Activated gamma-delta T cell treated with Interleukin-2 at 50 U/mL for 16 hours (primary cell): Measurements from ENCODE around the gene C21orf58.
A peak's percentile ranks its signal among the peaks of the same experiment; 100 is the strongest.

ENCODE experiments used
- DNase-seq: peaks from one replicate; pipeline ENCODE4 v3.0.0-alpha.2; 2020

C21orf58 gene

DNA sequence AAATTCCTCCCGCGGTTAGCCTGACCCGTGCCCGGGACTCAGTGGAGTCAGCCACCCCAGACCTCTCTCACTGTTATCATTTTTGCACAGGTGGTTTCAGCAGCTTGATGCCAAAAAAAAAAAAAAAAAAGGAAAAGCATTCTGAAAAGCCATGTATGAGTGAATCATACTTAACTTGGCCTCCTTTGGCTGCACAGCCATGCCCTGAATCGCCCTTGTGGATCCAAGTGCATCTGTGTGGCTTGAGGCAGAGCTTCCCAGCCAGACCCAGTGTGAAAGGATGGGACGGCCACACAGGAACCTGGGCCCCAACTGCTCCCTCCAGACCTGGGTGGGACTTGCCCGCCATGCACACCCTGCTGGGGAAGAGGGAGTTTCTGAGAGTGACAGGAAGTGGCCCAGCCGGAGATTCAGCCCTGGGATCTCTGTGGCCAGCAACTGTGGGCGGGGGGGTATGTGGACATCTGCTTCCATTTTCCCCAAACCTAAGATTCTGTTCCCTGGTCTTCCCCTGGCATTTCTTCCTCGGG, 29.0 kb downstream of the C21orf58 start:
- no peak for DNase-seq

DNA sequence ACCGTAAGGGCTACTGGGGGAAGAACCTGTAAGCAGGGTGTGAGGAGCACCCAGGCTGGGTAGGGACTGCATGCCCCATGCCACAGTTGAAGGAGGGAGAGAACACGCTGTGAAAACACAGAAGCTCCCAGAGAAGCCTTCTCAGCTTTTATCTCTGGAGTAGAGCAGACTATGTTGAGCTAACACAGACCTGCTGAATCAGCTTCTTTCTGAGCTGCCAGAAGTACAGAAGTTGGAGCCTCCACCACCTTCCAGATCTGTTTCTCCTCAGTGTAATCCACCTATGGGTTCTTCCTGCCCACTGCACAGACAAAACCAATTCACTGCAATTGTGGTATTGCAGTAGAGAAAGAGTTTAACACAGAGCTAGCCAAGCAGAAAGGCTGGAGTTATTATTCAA, 32.1 kb downstream of the C21orf58 start:
- no peak for DNase-seq

DNA sequence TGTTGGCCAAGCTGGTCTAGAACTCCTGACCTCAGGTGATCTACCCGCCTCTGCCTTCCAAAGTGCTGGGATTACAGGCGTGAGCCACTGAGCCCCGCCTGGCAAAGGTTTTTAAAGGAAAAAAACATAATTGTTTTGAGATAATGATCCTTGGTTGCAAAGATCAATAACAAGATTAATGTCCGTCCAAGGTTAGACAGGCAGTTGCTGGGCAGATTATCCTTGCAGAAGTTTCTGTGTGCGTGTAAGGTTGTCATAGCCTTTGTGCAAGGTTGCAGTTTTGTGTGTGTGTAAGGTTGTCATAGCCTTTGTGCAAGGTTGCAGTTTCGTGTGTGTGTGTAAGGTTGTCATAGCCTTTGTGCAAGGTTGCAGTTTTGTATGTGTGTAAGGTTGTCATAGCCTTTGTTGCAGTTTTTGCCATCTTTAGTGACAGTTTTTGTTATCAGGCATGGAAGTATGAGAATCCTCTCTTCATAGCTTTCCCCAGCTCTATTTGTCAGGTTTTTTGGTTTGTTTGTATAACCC, 34.0 kb downstream of the C21orf58 start:
- no peak for DNase-seq

DNA sequence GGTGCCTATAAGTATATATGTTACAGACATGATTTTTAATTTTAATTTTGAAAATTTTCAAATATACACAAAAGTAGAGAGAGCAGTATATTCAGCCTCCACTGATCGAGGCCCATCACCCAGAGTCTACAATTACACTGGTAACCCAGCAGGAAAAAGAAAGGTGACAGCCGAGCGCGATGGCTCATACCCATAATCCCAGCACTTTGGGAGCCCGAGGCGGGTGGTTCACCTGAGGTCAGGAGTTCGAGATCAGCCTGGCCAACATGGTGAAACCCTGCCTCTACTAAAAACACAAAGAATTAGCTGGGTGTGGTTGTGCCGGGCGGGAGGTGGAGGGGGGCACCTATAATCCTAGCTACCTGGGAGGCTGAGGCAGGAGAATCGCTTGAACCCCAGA, 36.1 kb downstream of the C21orf58 start:
- DNase-seq = no peak

DNA sequence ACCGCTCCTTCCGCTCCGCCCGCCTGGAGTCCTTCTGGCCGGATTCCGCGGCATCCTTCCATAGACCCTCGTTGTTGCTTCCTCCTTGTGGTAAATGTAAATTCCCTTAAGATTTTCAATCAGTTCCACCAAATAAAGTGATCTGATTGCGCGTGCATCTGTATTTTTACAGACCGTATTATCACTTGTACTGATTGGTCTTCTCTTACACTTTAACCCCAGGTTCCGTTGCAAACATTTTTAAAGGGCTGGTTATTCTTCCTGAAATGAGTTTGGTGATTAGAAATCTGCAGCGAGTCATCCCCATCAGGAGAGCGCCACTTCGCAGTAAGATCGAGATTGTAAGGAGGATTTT, 37.0 kb downstream of the C21orf58 start:
- DNase-seq = no peak

DNA sequence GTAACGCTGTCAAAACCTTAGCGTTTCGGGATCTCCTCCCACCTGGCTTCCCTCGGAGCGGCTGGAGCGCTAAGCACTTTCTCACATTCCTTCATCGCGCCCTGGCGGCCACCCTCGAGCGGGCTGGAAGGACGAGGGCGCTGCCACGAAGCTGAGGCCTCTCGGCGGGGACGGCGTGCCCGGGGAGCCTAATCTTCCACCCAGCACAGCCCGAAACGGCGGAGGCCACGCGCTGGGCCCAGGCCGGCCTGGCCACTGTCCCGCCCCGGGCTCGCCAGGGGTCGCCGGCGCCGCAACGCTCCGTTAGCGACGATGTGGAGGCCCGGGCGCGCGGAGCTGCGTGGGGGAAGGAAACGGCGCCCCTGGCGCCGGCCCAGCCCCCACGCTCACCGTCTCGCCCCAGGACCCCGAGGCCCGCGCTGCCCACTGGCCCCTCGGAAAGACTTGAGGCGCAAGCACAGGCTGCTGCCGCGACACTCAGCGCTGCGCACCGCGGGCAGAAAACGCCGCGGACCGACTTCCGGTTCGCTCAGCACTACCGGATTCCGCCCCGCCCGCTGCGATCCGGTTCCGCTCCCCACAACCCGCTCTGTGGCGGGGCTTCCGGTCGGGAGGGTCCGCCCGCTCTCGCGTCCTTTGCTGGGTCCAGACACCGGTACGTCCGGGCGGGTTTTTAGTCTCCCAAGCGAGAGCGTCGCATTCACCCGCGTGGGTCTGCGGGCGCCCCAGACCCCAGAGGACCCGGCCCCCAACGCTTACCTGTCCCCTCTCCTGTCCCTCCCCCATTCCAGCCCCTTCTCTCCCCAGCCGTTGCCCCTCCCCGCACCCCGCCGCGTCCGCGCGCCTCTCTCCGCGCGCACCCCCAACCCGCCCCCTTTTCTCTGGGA, 37.7 kb downstream of the C21orf58 start, which contains the start of gene YBEY:
YBEY (plus strand) TSS at position 582 of the 887 bp plus-strand sequence. CDS start 572 bp downstream, outside the sequence.
- DNase-seq = peak; percentile 84

DNA sequence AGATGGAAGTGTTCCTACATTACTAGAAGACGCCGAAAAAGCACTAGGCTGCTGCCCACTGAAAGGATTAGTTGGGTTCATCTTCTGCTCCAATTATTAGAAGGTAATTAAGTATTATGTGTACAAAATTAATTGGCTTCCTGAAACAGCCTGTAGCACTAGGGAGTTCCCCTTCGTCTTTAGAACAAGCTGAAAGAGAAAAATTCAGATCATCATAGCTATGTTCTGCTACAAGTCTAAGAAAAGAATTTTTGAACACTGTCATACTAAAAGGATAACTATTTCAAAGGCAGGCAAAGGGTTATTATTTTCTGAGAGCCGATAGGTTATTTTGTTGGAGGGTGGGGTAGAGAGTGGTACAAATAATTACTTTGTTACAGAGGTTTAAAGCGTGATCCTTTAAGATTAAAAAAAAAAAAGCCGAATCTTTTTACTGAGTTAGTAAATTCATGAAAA, 38.4 kb downstream of the C21orf58 start, which contains the start of gene MCM3AP:
MCM3AP (minus strand) TSS at position 406 of the 456 bp plus-strand sequence; CDS start at position 81, 325 bp downstream.
- no peak for DNase-seq

DNA sequence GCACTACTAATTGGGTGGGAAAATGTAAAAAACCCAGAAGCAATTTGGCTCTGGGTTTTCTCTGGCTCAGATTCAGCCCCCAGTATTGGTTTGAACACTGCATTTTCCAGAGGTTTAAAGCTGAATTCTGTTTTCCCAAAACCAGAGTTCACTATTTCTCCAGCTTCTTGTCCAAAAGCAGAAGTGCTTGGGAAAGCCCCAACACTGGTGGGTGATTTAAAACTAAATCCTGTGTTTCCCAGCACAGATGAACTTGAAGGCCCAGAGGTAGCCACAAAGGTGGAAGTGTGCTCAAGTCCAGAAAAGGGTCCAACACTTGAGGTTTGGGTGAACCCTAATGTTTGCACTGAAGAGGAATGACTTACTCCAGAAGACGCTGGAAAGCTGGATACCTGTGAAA, 38.9 kb downstream of the C21orf58 start:
- DNase-seq = no peak

DNA sequence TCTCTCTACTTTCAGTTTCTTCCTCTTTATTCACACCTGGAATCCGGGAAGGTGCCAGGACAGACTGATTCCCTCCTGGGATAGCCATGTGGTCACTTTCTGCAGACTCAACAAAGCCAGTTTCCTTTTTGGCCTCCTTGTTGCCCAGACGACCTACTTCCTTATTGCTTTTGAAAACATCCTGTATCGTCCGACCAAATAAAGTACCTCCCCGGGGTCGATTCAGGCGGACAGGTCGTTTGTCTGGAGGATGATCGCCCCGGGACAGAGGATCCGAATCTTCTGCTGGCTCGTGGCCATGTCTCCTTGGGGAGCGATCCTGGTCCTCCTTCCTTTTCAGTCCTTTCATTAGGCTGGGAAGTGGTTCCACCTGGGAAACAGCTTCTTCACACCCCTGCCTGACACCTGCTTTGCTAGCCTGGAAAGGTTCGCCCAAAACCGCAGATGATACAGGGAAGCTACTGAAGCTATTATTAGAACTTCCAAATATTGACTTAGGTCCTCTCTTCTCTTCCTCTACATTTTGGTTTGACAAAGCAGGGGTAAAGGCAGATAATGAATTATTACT, 39.5 kb downstream of the C21orf58 start:
- no peak for DNase-seq

DNA sequence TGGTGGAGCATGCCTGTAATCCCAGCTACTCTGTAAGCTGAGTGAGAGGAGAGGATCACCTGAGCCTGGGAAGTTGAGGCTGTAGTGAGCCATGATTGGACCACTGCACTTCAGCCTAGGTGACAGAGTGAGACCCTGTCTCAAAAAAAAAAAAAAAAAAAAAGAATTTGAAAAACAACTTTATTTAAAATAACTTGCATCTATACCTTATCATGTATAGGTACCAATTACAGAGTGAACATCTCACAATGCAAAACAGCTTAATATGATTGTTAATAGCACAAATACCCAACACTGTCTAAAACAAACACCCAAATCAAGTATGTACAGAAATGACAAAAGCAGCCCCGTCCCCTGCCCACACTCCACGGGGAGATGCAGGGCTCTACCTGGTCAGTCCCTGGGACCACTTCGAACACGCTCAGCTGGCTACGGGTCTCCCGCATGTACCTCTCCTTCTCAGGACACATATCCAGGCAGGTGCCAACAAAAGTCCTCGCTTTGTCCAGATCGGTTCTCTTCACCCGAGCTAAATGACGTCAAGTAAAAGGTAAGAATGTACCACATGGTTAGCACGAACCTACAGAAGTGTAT, 48.8 kb downstream of the C21orf58 start:
- DNase-seq = no peak

DNA sequence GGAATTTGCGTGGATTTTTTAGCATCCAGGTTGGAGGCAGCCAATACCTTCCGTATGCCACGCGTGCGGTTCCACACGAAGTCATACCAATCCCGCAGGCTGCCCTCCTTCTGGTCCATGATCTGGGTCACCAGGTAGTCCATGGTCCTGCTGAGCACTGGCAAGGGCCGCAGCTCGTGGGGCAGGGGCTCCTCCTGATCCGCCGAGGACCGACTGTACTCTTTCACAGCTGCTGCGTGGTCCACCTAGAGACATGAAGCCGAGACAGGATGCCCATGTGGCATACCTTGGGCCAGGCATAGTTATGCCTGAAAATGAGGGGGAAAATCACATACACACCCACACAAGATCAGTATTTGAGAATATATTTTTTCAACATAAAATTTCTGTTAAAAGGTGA, 50.3 kb downstream of the C21orf58 start:
- no peak for DNase-seq

DNA sequence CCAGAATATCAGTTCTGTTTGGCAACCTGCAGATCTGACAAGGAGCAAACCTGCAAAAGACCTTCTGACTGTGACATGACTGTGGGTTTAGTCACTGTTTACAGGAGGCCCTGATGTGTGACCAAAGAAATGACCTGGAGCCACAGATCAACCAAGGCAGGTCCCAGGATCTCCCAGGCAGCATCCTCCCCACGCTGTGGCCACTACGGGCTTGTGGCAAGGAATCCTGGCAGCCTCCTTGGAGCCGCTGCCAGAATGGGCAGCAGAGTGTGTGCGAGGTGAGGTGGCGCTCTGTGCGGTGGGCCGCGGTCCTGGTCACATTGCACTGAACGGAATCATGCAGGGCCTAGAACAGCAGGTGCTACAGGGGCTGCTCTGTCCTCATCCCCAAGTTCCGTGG, 54.2 kb downstream of the C21orf58 start:
- no peak for DNase-seq

DNA sequence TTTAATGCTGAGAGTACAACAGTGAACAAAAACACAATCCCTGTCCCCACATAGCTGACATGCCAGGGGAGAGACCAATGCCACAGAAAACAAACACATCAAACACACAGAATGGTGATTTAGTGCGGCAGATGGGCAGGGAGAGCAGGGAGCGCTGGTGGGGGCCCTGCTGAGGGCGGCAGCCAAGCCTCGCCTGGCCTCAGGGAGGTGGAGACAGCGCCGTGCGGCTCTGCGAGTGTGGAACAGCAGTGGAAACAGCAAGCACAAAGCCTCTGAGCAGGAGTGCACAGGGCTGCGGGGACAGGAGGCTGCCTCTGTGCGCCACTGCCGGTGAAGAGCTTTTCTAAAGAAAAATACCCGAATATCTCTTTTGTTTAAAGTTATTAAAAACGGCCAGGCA, 55.3 kb downstream of the C21orf58 start:
- DNase-seq = no peak

DNA sequence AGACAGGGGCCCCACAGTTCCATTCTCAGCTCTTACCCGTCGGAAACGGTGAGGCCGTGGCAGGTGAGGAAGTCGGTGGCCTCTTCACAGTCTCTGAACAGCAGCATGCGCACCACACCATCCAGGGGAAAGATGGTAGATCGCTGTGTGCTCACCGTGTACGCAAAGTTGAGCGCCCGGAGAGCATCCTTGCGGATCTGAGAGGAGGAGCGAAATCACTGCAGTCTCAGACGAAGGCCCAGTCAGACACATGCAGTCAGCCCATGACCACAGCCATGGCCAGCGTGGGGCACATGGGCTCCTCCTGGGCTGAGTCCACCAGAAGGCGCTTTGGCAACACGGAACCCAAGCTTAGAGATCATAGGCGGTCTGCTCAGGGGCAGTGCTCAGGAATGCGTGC, 56.7 kb downstream of the C21orf58 start:
- DNase-seq = no peak

DNA sequence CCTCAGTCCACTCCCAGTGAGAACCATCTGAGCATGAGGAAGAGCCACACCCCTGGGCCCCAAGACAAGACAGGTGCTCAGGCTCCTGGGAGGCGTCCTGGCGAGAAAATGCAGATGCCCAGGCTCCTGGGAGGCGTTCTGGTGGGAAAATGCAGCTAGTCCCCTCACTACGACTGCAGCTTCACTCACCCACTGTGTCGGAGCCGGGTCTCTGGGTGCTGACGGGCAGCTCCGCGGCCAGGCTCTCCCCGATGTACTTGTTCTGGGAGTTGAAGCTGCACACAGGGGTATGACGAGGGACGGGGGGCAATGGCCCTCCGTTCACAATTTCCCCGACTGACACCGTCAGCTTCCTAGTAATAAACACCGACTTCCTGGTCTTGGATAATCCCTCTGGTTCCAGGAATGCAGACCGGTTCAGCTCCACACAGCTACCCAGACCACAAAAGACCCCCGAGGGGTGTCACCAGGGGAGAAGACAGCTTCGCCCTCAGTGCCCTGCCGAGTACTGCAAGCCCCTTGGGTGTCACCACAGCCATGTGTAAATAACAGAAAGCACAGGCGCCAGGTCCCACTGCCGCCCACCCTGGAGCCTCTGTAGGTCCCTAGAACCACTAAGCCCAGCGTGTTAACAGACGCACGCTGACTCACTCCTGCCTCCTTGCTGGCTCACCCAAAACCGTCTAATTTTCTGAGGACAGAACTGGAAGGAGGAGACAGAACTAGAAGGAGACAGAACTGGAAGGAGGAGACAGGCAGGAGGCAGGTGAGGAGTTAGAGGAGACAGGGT, 57.7 kb downstream of the C21orf58 start:
- DNase-seq = no peak

DNA sequence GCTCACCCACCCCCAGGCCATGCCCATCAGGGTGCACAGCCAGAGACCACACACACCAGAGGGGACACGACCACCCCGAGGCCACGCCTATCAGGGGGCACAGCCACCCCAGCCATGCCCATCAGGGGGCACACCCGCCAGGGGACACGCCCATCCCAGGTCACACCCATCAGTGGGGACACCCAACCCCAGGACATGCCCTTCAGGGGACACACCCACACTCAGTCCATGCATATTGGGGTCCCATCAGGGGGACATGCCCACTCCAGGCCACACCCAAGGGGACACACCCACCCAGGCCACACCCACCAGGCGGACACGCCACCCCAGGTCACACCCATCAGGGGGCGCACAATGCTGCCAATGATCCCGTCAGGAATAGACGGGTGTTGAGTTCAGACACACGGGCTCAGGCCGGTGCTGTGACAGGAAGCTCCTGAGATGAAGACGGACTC, 59.0 kb downstream of the C21orf58 start:
- DNase-seq = no peak

DNA sequence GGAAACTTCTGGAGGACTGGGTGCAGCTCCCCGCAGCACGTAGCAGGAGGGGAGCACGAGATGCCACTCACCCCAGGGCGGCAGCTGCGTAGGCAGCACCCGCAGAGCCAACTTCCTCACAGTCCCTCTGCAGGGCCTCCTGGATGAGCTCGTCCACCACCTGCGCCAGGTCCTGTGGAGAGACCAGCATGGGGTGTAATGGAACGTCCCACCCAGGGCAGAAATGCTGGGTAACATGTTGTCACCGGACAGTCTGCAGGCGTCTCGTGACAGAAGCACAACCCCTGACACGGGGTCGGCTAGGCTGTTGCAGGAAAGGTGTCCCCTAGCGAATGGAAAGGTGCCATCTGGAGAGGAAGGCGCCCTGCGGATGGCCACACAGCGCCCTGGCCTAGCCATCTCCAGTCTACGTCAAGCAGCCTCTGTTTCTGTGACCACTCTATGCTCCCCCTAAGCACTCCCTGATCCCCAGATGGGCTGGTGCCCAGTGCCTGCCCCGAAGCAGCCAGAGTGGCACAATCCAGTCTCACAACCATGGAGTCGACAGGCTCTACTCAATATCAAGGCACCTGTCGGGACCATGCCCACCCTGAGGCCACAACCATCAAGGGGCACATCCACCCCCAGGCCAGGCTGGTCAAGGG, 59.5 kb downstream of the C21orf58 start:
- DNase-seq = no peak

DNA sequence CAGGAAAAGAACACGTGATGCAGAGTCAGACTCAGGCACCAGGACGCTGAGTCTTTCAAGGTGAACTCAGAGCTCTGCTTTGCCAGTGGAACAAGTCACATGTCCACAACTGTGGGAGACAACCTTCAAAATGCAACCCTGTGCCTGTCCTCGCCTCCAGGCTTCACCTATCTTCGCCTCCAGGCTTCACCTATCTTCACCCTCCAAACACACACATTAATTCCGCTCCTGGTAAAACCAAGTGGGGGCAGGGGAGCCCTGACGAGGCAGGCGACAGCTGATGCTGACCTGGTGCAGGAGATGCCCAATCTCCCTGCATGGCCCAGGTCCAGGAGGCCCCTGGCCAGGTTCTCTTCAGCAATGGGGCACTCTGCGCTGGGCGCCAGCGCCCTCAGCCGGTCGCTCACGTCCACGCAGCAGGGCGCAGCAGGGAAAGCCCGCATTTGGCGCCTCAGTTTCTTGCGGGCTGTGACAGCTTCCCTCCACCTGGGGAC, 67.1 kb downstream of the C21orf58 start:
- no peak for DNase-seq

DNA sequence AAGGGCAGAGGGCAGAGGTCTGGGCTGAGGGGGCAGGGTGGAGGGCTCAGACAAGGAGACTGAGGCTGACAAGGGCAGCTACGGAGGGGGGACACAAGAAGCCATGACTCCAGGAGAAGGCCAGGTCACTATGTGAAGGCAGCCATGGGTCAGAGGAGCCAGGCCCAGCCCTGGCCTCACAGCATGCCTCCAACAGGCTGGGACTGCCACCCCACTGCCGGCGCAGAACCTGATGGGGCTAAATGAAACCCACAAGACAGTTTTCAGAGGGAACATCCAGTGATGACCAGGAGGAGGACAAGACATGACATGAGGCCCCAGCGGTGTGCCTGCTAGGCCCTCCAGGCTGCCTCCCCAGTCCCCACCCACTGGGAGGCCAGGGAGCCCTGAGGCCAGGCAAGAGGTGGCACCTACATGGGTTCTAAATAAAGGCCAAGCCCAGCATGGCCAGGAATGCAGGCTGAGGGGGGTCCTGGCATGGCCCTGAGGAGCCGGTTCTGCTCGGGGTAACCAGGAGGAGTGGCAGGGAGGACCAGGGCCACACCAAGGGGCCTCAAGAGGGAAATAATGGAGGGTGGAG, 67.8 kb downstream of the C21orf58 start:
- DNase-seq = no peak

DNA sequence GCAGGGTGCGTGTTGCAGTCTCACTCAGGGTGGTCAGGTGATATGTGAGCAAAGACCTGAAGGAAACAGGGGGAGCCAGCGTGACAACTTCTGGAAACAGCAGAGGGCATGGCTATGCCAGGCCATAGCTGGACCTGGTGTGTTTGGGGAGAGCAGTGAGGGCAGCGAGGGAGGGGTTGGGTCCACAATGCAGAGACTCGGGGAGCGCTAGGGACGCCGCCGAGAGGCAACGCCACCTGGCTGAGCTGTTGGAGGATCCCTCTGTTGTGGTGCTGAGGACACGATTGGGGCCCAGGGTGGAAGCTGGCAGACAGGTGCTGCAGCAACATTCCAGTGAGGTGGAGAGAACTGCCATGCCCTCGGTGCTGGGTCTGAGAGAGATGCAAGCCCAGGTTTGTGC, 68.5 kb downstream of the C21orf58 start:
- DNase-seq = no peak

DNA sequence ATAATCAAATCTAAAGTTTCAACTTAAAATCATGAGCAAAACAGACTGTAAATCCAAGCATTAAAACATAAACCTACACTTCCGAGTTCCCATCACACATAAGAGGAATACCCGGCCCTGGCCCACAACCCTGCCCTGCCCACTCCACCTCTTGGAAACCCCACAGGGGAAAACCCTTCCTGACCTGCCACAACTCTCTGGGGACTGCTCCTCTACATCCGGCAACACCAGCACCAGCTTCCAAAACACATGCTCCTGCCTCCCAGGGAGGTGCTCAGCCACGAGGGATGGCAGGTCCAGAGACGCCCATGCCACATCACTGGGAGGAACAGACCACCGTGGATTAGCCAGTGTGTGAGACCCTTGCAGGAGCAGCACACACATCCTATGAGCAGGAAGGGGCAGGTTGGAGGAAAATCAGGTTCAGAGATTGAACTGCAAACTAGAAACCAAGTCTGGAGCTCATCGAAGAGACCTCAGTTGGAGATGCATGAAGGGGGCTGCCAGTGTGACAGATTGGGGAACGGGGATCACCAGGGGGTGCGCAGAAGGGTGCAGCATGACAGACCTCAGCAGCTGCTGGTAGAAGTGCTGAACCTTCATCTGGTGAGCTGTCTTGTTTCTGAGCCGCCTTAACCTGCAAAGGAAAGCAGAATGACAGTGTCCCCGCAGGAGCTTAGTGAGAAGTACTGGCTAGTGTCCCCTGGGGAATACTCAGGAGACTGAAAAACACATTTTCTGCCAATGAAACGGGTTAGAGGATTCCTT, 69.3 kb downstream of the C21orf58 start:
- no peak for DNase-seq
